NT2/D1 (cell line): ENCODE measurements around the gene SUPT20H.

Experiments
- SUZ12 ChIP-seq: IDR thresholded peaks from 2 replicates; pipeline ENCODE4 v1.6.1; 2011; ENCODE audit not compliant: insufficient read length, insufficient read depth; ENCODE audit errors: extremely low read depth
- YY1 ChIP-seq: IDR thresholded peaks from 2 replicates; pipeline ENCODE4 v1.6.1; 2011; ENCODE audit not compliant: insufficient read length, insufficient read depth
- ZNF274 ChIP-seq: IDR thresholded peaks from 2 replicates; pipeline ENCODE4 v1.6.1; 2011; ENCODE audit warnings: mild to moderate bottlenecking, low read depth, low read length

- TF ChIP-seq ZNF274 (no peak), YY1 (no peak), SUZ12 (no peak)
These were observed 48.4 kb upstream of the SUPT20H start for GRCh38 chr13:37107868-37108267.
